ENCODE measurements around the gene TMEM248. TPM values are rescaled to one million over a fixed set of nuclear protein-coding genes. Genes with fewer than 3 reads are reported as not detected.

Gene TMEM248
- total and polyA plus RNA-seq, 2 of the 8 experiments (the other 6 are each of a cell fraction or from before 2014, with no cell fraction given): 63.6 to 126 TPM

DNA sequence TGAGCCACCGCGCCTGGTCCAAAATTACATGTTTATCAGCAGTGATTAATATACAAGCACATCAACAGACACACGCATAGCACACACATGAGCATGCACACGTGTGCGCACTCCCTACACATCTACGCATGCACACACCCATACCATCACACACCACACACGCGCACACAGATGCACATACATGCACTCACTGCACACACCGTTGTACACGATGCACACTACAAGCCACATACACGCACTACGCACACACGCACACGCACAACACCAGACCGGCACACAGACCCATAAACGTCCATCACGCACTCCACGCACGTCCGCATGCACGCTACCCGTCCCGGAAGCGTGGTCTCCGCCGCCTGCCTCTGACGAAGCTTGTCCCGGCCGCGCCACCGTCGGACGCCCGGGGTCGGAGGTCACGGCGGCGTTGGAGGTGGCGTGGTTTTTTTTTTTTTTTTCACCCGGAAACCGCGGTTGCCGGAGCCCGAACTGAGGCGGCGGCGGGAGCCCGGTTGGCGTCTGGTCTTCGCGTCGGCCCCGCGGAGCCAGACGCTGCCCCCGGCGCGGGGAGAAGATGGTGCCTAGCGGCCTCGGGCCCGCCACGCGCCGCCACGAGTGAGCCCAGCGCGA, at the start of gene TMEM248 (continued):
- TF ChIP-seq, protein P1, sequence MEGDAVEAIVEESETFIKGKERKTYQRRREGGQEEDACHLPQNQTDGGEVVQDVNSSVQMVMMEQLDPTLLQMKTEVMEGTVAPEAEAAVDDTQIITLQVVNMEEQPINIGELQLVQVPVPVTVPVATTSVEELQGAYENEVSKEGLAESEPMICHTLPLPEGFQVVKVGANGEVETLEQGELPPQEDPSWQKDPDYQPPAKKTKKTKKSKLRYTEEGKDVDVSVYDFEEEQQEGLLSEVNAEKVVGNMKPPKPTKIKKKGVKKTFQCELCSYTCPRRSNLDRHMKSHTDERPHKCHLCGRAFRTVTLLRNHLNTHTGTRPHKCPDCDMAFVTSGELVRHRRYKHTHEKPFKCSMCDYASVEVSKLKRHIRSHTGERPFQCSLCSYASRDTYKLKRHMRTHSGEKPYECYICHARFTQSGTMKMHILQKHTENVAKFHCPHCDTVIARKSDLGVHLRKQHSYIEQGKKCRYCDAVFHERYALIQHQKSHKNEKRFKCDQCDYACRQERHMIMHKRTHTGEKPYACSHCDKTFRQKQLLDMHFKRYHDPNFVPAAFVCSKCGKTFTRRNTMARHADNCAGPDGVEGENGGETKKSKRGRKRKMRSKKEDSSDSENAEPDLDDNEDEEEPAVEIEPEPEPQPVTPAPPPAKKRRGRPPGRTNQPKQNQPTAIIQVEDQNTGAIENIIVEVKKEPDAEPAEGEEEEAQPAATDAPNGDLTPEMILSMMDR (IDR thresholded peaks at IDR 0.05; ENCODE audit: control extremely low read depth in 1 of 3, insufficient read depth in 1 of 3, low read depth in 1 of 3, low read length in 3 of 3): no peak
- TF ChIP-seq FOSL1 (IDR thresholded peaks at IDR 0.05; ENCODE audit: insufficient read depth, low read depth, low read length) (no peak), HDAC2 (IDR thresholded peaks at IDR 0.05; ENCODE audit: borderline replicate concordance in 1 of 2, low read depth in 2 of 2, low read length in 2 of 2) (peak; percentile 59 to 85; a peak in 1 of 4 replicates), SUZ12 (IDR thresholded peaks at IDR 0.05; ENCODE audit: low read length) (no peak), CBX8 (IDR thresholded peaks at IDR 0.05; ENCODE audit: borderline replicate concordance, low read depth, low read length) (no peak), CBX5 (IDR thresholded peaks at IDR 0.05; ENCODE audit: low read depth, low read length) (no peak), EGR1 (IDR thresholded peaks at IDR 0.05; ENCODE audit: borderline replicate concordance, low read depth, low read length) (no peak), POU5F1 (IDR thresholded peaks at IDR 0.05; ENCODE audit: low read depth, low read length) (no peak), CTBP2 (IDR thresholded peaks at IDR 0.05; ENCODE audit: borderline replicate concordance, insufficient read depth, insufficient read length, low read length) (no peak), TCF12 (IDR thresholded peaks at IDR 0.05; ENCODE audit: low read depth, low read length) (no peak), HDAC6 (IDR thresholded peaks at IDR 0.05; ENCODE audit: low read depth, low read length) (no peak), SP2 (IDR thresholded peaks at IDR 0.05; ENCODE audit: low read length) (no peak), GABPA (IDR thresholded peaks at IDR 0.05; ENCODE audit: borderline replicate concordance, insufficient read depth, low read length) (no peak), TAF1 (IDR thresholded peaks at IDR 0.05; ENCODE audit: low read depth, low read length) (peak; percentile 73), BACH1 (IDR thresholded peaks at IDR 0.05; ENCODE audit: low read length) (peak; percentile 84), ZNF274 (IDR thresholded peaks at IDR 0.05; ENCODE audit: borderline replicate concordance, extremely low read depth, low read length) (no peak), BCL11A (IDR thresholded peaks at IDR 0.05; ENCODE audit: low read depth in 2 of 2, low read length in 2 of 2) (no peak), CREB1 (IDR thresholded peaks at IDR 0.05) (peak; percentile 78), SIX5 (IDR thresholded peaks at IDR 0.05; ENCODE audit: low read depth, low read length) (no peak)
- TF ChIP-seq, protein P2, sequence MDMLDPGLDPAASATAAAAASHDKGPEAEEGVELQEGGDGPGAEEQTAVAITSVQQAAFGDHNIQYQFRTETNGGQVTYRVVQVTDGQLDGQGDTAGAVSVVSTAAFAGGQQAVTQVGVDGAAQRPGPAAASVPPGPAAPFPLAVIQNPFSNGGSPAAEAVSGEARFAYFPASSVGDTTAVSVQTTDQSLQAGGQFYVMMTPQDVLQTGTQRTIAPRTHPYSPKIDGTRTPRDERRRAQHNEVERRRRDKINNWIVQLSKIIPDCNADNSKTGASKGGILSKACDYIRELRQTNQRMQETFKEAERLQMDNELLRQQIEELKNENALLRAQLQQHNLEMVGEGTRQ (IDR thresholded peaks at IDR 0.05; ENCODE audit: low read length): no peak

Measured in H1 (cell line).